ENCODE measurements around the gene ABHD16B.
A peak's percentile ranks its signal among the peaks of the same experiment; 100 is the strongest.
"Not testable (repeated sequence)": the region's sequence is repeated elsewhere in the genome, so short reads cannot be mapped to it uniquely, and the experiment has no call there.

ABHD16B gene

DNA sequence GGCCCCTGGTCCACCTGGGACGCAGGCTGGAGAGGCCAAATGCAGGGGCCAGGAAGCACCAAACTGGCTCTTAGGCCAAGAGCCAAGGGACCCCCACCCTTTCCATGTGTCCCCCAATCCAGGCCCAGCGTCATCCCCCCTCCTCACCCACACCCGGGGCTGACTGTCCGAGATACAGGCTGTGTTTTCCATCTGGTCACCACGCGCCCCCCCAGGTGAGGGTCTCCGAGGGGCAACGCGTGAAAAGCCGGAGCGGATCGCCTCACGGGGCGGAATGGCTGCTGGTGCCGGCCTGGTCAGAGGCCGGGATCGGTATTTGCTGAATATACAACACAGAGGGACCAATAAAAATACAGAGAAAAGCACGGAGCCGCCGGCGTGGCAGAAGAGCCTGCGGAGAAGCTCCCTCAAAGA lies 5.2 kb upstream of the ABHD16B start:
- no peak for DNase-seq

DNA sequence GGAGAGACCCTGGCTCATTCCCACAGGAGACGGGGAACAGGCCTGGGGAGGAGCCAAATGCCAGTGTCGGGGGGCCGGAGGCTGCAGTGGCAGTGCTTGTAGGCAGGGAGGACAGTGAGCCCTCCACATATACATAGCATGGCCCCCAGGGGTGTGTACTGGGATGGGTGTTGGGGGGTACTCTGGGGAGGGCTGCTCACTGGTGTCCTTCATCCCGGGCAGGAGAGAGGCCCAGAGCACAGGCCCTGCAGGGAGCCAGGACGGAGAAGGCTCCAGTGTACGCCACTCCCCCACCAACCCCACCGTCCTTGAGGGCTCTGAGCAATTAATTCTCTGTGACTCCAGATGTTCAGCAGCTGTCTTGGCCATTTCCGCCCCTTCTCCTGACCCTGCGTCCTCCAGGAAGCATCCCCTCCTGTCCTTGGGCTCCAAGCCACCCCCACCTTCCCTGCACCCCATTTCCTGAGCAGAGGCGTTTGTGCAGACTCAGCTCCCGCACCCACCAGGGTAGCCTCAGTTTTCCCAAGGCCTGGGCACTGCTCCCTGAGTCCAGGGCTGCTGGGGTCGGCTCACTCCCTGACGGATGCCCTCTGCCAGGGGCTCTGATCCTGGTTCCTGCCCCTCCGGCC lies 3.4 kb upstream of the ABHD16B start:
- no peak for DNase-seq

DNA sequence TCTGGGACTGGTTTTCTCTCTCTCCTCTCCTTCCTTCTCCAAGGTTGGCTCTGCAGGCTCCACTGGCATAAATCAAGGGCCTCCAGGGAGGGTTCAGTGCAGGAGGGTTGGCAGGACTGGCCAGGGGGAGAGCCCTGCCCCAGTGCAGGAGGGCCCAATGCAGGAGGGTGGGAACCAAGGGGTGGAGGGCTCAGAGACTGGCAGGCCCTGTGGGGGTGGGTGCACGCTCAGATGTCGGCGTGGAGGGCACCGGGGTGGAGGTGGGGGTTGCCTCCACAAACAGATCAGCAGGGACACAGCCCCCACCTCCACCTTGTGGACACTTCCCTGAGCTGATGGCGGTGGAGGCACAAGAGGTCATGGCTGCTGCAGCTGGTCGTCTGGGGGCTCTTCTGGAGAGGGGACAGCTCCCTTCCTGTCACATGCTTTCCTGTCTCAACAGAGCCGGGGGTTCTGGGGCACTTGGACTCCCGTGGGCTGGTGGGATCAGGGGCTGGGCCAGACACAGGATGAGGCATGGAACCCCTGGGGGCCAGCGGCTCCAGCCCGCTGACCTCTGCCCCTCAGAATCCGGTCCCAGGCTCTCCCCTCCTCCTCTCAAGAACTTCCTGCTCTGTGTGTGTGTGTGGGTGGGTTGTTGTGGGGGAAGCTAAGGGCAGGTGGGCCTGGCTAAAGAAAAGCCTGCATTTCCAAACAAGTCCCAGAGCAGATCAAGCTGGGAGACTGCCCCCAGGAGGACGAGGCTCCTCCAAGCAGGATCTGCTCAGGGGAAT lies 2.7 kb upstream of the ABHD16B start:
- DNase-seq = no peak

GRCh38 chr20:63859166-63859699 lies 2.1 kb upstream of the ABHD16B start:
- DNase-seq = no peak

DNA sequence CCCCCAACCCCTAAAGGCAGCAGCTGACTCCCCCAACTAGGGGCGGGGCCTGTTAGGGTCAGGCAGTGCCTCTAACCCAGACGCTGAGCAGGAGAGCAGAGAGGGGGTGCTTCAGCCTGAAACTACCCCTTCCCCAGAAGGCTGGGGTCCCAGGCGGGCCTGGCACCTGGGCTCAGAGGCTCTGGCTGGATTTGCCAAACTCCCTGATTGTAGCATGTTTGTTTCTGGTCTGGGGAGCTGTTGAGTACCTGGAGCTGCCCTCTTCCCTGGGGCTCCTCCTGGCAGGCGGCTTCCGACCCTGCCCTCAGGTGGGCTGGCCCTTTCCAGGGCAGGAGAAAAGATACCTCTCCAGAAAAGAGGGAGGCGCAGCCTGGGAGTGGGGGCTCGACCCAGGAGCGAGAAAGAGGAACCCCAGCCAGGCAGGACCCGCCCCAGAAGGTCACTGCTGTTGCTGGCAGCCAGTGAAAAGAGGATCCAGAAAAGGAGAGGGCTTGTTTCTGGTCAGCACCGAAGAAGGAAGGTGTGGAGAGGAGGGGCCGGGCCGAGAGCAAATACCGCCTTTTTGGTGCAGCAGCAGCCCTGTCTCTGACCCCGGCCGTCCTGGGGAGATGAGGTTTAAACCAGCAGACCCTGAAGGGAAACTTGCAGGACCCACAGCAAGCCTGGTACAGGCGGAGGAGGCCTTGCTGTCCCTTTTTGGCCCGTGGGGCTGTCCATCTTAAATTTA lies 810 bp upstream of the ABHD16B start:
- DNase-seq = no peak

- no peak for DNase-seq
Observed at GRCh38 chr20:63861981-63862901, 943 bp downstream of the ABHD16B start.

GRCh38 chr20:63863021-63863797 lies 1.9 kb downstream of the ABHD16B start:
- no peak for DNase-seq

DNA sequence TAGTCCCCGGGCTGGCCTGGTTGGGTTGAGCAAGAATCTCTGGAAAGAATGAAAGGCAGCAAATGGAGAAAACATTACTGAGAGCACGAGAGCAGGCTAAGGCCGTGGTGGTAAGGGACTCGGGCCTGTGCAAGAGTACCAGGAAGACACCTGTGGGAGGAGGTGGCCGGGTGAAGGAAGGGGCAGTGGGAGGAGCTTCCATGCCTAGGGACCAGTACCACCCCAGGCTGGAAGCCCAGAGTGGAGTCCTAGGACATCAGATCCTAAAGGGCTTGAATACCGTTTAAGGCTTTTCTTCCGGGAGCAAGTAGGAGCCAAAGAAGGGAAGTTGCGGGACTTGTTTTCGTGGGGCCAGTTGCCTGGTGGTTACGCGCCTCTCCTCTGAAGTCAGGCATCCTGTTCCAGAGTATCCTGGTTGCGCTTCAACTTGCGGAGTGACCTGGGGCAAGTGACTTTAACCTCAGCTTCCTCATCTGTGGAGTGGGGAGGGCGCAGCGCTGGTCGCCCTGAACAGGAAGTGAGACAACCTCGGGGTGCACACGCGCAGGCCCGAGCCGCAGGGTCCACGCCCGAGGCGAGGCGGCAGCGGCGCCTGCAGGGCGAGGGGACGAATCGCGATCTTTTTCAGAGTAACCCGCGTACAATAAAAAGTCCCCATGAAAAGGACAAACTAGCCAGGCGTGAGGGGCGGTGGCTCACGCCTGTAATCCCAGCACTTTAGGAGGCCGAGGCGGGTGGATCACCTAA lies 2.7 kb downstream of the ABHD16B start:
- DNase-seq = peak; percentile 58

DNA sequence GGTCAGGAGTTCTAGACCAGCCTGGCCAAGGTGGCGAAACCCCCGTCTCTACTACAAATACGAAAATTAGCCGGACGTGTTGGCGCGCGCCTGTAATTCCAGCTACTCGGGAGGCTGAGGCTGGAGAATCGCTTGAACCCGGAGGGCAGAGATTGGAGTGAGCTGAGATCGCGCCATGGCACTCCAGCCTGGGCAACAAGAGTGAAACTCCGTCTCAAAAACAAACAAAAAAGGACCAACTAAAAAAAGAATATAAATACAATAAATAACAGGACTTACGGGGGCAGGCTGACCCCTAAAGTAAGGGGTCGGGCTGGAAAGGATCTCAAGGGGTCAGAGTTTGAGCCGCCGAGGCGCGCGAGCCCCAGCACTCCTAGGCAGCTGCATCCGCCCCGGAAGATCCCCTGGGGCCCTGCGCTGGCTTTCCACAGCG lies 3.3 kb downstream of the ABHD16B start:
- no peak for DNase-seq

GRCh38 chr20:63864978-63865640 lies 3.8 kb downstream of the ABHD16B start, which contains the start of gene TPD52L2:
Gene TPD52L2, plus strand, starts transcription at chr20:63865270. Its CDS starts 96 bp downstream, at chr20:63865366.
- DNase-seq = peak; percentile 98

GRCh38 chr20:63867042-63867441 lies 5.7 kb downstream of the ABHD16B start:
- not testable (repeated sequence) for DNase-seq

- DNase-seq = no peak
Observed at GRCh38 chr20:63868264-63868663, 7.0 kb downstream of the ABHD16B start.

- no peak for DNase-seq
Observed at GRCh38 chr20:63873477-63873971, 12.2 kb downstream of the ABHD16B start.

- not testable (repeated sequence) for DNase-seq
Observed at GRCh38 chr20:63874241-63874640, 12.9 kb downstream of the ABHD16B start.

DNA sequence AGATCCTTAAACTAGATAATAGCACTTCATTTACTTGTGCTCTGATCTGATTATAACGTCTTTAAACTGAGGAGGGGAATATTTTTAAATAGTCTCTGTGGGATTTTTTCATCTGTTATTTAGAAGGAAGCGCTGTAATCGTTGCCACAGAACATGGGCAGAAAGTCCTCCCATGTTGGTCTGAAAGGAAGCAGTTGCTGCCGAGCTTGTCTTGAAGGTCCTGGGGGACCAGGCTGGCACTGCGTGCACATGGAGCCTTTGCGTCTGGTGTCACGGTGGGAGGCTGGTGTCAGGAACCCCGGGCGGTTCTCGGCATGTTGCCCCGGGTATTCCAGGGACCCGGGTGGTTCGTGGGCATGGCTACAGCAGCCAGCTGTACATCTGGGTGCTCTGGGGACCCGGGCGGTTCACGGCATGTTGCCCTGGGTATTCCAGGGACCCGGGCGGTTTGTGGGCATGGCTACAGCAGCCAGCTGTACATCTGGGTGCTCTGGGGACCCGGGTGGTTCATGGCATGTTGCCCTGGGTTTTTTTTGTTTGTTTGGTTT lies 15.3 kb downstream of the ABHD16B start:
- no peak for DNase-seq

DNA sequence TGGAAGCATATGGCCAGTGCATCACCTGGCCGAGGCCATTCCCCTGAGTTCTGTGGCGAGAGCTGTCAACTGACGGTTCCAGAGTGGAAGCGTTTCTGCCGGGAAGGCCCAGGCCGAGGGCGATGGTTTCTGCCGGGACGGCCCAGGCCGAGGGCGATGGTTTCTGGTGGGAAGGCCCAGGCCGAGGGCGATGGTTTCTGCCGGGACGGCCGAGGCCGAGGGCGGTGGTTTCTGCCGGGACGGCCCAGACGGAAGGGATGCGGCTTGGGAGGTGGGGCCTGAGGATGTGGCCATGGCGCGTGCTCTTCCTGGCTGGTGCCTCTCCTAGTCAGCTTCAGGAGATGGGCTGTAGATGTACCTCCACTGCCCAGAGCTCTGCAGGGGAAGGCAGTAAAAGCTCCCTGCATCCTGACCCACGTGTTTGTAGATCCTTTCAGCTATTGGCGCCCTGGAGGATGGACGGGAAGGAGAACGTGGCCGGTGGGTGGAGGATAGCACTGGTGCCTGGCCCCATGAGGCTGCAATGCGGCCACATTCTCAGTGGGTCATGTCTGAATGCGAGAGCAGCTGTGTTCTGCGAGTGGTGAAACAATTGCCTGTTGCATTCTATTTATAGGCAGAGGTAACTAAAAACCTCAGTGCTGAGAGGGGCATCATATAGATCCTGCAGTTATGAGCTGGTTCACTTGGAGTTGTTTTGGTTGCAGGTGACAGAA lies 16.6 kb downstream of the ABHD16B start:
- no peak for DNase-seq

- DNase-seq = no peak
Observed at GRCh38 chr20:63878899-63879663, 17.8 kb downstream of the ABHD16B start.

DNA sequence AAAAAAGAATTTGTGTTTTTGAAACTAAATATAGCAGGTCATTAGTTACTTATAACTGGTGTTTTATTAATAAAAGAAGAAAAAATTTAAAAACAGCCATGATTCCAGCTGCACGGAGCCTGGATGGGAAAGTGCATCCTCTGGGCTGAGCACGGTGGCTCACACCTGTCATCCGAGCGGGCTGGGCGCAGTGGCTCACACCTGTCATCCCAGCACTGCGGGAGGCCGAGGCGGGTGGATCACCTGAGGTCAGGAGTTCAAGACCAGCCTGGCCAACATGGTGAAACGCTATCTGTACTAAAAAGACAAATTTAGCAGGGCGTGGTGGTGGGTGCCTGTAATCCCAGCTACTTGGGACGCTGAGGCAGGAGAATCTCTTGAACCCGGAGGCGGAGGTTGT lies 19.6 kb downstream of the ABHD16B start:
- DNase-seq = not testable (repeated sequence)
